Epithelial cell of proximal tubule (primary cell): ENCODE results near the gene PIGK. TPM values are rescaled to one million over a fixed set of nuclear protein-coding genes. Genes with fewer than 3 reads are reported as not detected.

Source experiments
- DNase-seq: peaks from one replicate; pipeline ENCODE4 v3.0.0-alpha.2; 2011; ENCODE audit warnings: low read depth
- H3K4me3 ChIP-seq: 2 replicates; pipeline ENCODE4 v1.5.1; 2011; ENCODE audit warnings: low read depth, mild to moderate bottlenecking, low read length
- total RNA-seq: library from RNA; depleted of rRNA; stranded (reverse); fragments of >200 nt; gene quantifications from 2 replicates; pipeline ENCODE4 v1.2.3, GENCODE V29; 2015
- TF ChIP-seq, protein P1 (sequence below): conservative IDR thresholded peaks from 2 replicates; pipeline ENCODE4 v1.5.1; 2012; ENCODE audit warnings: low read depth, mild to moderate bottlenecking, low read length

Gene PIGK
- total RNA-seq, 1 donor from 2014 or later, result 14.4 TPM

DNA sequence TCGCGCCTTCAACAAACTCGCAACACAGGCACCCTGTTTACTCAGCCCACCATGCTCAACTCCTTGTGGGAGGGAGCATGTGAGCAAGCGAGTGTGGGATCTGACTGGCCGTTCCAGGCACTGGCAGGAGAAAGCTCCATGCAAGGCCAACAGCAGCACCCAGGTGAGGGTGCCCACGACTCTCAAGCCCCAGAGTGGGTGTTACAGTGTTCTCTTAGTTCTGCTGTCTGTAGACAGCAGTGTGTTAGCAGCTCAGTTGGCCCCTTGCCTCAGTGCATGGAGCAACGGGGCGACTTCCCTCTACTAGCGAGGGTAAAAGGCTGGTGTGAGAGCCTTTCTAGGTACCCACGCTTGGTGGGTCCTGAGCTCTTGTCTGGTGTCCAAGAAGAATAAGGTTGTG lies 114.6 kb downstream of the PIGK start:
- DNase-seq, result no peak
- H3K4me3 ChIP-seq, result no peak overlapping the region
- TF ChIP-seq, protein P1, sequence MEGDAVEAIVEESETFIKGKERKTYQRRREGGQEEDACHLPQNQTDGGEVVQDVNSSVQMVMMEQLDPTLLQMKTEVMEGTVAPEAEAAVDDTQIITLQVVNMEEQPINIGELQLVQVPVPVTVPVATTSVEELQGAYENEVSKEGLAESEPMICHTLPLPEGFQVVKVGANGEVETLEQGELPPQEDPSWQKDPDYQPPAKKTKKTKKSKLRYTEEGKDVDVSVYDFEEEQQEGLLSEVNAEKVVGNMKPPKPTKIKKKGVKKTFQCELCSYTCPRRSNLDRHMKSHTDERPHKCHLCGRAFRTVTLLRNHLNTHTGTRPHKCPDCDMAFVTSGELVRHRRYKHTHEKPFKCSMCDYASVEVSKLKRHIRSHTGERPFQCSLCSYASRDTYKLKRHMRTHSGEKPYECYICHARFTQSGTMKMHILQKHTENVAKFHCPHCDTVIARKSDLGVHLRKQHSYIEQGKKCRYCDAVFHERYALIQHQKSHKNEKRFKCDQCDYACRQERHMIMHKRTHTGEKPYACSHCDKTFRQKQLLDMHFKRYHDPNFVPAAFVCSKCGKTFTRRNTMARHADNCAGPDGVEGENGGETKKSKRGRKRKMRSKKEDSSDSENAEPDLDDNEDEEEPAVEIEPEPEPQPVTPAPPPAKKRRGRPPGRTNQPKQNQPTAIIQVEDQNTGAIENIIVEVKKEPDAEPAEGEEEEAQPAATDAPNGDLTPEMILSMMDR, result no peak

DNA sequence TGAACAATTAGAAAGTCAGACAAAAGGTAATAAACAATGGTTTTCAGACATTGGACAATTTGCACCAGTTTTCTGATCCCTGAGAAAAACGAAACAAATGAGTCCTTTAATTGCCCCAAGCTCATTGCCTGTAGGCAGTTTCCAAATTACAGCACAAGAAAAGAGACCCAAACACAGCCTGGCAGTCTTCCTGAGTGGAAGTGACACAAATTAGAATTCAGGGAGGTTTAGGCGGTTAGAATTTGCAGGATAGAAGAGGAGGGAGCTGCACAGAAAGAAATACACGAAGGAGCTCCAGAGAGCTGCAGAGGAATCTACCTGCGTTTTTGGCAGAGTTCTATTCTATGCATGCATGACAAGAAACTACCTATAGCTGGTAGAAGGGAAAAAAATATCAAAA lies 115.7 kb downstream of the PIGK start:
- TF ChIP-seq, protein P1, result no peak
- no peak for DNase-seq
- no peak overlapping the region for H3K4me3 ChIP-seq

DNA sequence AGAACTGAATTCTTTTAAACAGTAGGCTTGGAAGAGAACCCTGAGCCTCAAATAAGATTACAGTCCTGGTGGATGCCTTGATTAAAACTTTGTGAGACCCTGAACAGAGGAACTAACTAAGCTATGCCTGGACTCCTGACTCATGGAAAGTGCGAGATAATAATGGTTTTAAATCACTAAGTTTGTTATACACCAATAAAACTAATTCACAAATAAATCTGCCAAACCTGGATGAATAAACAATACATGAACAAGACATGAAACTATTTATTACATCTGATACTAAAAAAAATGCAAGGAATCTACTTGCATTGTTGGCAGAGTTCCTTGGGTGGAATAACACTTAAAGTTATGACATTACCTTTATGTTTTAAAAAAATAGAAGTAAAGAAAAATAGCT lies 118.4 kb downstream of the PIGK start:
- H3K4me3 ChIP-seq, result no peak overlapping the region
- no peak for DNase-seq
- TF ChIP-seq, protein P1, result no peak

DNA sequence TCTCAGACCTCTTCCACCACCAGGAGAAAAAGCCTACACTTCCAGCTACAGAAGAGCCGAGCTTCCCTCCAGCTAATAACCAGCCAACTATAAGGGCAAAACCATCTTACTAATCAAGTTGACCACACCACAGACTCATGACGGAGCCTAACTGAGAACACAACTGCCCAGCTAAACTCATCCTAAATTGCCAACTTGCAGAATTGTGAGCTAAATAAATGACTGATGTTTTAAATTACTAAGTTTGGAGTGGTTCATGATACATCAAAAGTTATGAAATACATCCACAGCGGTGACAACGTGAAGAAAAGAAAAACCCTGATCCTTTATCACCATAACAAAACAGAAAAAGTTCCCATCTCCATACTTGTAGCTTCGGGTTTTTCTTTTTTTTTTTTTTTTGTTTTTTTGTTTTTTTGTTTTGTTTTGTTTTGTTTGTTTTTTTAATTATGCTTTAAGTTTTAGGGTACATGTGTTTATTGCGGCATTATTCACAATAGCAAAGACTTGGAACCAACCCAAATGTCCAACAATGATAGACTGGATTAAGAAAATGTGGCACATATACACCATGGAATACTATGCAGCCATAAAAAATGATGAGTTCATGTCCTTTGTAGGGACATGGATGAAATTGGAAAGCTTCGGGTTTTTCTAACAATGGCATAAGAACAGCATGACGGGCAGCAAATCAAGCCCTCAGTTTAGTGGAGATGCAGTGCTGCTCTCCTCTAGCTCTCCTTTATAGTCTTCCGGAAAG lies 122.6 kb downstream of the PIGK start:
- TF ChIP-seq, protein P1, result no peak
- no peak overlapping the region for H3K4me3 ChIP-seq
- DNase-seq, result no peak

DNA sequence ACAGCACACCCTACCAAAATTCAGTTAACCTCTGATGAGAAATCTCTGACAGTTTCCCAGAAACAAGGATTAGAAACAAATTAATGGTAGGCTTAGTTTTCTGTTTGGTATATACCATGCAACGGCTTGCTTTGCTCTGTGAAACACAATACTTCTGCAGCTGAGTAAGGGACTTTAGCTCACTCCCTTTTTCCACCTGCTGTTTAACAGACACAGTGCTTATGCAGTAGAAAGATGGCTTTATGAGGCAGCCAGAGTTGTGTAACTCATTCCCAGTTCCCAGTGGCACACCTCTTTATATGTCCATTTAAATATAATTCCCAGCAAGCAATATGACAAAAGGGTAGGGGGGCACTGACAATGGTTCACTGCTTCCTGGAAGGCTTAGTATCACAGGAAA lies 124.0 kb downstream of the PIGK start:
- no peak for DNase-seq
- TF ChIP-seq, protein P1, result no peak
- no peak overlapping the region for H3K4me3 ChIP-seq

DNA sequence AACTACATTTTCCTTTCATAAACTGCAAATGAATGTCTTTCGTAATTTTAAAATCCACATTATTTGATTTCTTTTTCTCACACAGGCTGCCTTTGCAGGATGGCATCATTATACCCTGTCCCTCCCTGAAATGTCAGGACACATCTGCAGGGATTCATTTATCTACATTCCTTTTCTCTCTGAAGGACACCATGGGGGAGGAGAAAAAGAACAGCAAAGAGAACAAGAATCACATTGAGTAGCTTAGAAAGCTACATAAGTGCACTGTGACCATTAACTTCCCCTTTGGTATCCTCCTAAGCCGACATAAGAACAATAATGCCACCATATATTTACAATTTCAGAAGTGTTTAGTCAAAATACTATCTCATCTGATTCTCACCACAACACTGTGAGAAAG lies 129.5 kb downstream of the PIGK start:
- DNase-seq, result no peak
- no peak overlapping the region for H3K4me3 ChIP-seq
- TF ChIP-seq, protein P1, result no peak

DNA sequence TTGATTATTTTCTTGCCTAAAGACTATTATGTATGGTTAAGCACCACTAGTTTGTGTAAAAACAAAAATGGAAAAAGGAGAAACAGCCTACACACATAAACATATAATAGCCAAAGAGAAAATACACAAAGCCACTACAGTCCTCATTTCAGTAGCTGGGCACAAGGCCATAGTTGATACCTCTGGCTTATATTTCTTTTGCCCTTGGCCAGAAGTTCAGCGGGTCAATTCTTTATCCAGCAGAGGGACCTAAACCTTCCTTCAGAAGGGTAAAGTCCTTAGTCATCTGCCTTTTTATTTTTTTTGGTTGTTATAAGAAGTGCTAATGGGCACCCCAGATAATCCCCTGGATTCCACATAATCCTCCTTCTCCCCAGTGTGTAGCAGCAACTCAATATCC lies 134.1 kb downstream of the PIGK start:
- DNase-seq, result no peak
- H3K4me3 ChIP-seq, result no peak overlapping the region
- TF ChIP-seq, protein P1, result no peak
